Suppressor macrophage (primary cell): ENCODE measurements around the gene SOAT1.
A peak's percentile ranks its signal among the peaks of the same experiment; 100 is the strongest.
"Not testable (repeated sequence)": the region's sequence is repeated elsewhere in the genome, so short reads cannot be mapped to it uniquely, and the experiment has no call there.

Experiments used
- DNase-seq, 4 experiments: peaks; one replicate each; pipeline ENCODE4 v3.0.0-alpha.2; 2020 to 2022
- total RNA-seq, 17 experiments: gene quantifications; one replicate each; lab custom pipeline; 2026; ENCODE audit warnings: mixed read lengths in 6 of 17, inconsistent platforms in 3 of 17; lab: John Stamatoyannopoulos, UW

SOAT1 gene
- 133 to 703 (median 327) reads per million in 17 experiments for total RNA-seq

DNA sequence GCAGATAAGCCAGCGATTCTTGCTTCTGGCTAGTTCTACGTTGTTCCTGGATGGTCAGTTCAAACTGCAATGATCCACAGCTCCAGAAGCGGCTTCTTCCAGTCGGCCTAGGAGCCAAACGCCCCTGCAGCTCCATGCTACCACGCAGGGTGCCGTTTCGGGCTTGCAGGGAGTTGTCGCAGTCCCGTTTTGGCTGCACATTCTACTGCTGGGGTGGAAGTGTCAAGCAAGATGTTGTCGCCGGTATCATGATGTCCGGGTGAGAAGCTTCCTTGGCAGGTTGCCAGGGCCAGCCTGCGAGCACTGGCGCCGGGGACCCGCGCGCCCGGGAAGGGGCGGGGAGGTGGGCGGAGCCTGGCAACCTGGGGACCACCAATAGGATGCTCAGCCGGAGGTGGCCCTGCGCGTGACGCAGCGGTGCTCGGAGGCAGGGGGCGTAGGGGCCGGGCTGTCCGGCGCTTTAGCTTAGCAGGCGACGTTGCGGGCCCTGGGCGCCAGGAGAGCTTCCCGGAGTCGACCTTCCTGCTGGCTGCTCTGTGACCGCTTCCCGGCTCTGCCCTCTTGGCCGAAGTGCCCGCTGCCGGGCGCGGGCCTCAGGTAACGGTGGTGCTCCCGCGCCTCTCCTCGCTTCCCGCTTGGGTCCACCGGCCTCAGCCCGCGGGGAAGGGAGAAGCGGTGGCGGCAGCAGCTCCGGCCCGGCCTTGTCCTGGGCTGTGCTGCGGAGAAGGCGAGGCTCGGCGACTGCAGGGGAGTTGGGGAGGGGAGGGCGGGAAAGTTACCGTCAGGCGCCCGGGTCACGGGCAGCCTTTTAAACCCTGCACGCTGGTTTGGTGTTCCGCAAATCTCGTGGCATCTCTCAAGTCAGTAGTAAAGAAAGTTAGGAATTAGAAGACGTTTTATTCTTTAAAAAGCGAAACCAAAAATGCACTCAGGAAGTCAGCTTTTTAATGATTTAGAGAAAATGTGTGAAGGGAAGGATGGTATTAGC, at the start of gene SOAT1:
SOAT1 (plus strand) TSS at position 458 of the 988 bp plus-strand sequence. CDS start 8,888 bp downstream, outside the sequence.
- DNase-seq = peak; percentile 90 to 97 (median 95)

DNA sequence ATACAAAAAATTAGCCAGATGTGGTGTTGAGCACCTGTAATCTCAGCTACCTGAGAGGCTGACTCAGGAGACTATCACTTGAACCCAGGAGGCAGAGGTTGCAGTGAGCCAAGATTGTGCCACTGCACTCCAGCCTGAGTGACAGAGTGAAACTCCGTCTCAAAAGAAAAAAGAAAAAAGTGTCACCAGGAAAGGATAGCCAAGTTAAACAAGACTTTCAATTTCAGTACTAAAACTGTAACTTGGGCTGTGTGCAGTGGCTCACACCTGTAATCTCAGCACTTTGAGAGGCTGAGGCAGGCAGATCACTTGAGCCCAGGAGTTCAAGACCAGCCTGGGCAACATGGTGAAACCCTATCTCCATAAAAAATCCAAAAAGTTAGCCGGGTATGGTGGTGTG, 48.2 kb upstream of the SOAT1 start:
- not testable (repeated sequence) for DNase-seq

DNA sequence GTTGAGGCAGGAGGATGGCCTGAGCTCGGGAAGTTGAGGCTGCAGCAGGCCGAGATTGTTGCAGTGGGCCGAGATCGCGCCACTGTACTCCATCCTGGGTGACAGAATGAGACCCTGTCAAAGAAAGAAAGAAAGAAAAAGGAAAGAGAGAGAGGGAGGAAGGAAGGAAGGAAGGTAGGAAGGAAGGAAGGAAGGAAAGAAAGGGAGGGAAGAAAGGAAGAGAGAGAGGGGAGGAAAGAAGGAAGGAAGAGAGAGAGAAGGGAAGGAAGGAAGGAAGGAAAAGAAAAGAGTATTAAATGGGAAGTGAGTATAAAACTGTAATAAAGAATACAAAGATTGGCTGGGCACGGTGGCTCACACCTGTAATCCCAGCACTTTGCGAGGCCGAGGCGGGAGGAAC, 45.7 kb upstream of the SOAT1 start:
- DNase-seq = no peak

DNA sequence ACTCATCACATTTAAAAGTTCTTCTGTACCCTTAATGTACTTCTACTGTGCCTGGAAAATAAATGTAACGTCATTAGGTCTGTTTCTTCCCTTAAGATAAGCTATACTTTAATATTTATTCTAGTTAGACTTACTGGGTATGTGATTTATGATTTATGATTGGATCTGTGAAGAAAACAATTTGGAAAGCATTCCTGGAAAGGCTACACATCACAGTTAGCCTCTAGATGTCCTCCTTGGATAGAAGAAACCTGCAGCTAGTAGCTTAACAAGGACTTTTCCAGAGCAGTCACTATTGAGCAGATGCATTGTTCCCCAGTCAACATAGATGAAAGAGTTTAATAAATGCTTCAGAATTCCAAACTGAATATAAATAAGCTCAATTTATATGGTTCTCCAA, 41.9 kb upstream of the SOAT1 start:
- peak in 3 of 4 experiments; percentile 33 to 58 (median 51) for DNase-seq

DNA sequence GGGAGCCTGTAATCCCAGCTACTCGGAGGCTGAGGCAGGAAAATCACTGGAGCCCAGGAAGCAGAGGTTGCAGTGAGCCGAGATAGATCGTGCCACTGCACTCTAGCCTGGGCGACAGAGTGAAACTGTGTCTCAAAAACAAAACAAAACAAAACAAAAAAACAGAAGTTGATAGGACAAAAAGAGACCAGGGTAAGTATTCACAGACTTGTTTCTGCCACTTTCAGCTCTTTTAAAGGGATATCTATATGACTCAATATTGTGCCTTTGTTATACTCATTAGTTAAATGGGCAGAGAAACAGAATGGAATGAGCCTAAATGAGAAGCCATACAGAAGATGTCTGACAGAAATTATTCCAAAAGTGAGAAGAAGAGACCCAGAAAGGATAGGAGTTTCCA, 41.0 kb upstream of the SOAT1 start:
- no peak for DNase-seq

DNA sequence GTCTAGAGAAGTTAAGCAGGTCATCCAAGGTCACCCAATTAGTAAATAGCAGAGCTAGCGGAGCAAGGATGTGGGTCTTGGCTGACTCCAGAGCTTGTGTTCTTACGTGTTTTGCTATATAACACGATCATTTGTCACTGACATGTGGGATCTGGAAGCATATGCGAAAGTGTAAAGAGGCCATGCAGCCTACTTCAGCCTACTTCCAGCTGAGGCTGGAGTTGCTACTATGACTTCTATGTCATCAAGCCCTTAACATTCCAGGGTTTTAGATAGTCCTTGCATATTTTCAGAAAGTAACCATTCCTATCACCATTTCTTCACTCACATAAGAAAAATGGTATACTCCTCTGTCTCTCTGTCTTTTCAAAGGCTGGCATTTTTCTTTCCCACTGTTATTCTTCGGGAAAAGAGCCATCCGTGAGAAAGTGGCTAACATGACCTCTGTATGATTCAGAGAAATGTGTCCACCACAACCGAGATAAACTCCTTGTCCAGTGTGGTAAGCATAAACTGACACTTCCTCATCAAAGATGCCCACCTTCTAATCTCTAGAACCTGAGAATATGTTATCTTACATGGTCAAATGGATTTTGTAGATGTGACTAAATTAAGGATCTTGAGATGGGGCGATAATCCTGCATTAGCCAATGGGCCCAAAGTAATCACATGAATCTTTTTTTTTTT, 40.2 kb upstream of the SOAT1 start:
- DNase-seq = no peak

DNA sequence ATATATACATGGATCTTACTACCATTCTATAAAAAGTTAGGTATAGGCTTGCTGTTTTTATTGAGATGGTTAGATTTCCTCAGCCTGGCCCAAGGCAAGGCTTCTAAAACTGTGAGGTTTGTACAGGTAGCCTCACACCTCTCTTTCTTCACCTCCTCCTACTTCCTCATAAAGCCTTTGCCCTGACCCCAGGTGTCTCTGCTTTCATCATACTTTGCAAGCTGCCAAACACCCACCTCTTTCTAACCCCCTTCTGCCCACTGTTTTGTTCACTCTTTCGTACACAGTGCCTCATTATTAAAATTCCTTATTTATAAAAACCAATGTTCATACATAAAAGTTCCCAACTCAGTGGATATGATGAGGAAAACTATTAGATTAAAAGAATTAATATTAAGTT, 31.4 kb upstream of the SOAT1 start:
- no peak for DNase-seq

DNA sequence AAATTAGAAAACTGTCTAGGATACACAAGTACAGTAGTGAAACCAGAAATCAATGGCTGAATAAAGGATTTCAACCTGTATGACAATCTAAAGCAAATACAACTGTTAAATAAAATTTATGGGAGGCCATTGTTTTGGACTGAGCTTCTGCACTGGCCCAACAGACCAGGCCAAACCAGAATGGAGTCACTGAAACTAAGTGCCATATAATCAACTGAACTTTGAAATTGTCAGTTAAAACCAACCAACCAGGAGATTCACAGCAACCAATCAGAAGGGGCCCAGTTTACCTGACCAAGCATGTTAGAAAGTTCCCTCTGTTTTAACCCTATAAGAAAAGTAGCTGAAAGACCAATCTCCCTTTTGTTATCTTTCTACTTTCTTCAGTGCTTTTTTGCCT, 30.5 kb upstream of the SOAT1 start:
- no peak for DNase-seq

DNA sequence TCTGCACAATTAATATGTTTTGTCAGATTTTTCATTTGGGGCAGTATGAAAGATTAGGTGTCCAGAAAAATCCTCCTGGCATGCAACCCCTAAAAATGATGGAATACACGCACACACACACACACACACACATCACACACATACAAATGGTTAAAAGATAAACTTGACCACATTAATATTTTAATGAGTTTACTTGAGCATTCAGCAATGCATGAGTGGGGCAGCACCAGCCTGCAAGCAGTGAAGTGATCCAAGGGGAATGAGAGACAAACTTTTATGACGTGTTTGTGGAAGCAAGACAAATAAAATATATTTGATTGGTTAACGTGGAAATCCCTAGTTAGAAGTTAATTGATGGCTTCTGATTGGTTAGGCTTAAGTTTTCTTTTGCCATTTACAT, 29.1 kb upstream of the SOAT1 start:
- DNase-seq = no peak

DNA sequence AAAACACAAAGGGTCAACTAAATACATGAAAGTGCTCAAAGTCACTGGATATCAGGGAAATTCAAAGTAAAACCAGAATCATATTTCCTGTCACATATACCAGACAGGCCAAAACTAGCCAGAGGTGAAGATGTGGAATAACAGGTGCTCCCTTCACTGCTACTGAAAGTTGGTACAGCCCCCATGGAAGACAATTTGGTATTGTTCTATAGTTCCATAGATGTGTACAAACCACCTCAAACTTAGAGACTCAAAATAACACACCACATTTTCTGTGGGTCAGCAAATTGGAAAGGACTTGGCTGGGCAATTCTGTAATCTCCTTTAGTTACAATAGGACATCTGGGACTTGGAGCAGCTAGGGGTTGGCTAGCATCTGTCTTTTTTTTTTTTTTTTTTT, 24.5 kb upstream of the SOAT1 start:
- DNase-seq = no peak

DNA sequence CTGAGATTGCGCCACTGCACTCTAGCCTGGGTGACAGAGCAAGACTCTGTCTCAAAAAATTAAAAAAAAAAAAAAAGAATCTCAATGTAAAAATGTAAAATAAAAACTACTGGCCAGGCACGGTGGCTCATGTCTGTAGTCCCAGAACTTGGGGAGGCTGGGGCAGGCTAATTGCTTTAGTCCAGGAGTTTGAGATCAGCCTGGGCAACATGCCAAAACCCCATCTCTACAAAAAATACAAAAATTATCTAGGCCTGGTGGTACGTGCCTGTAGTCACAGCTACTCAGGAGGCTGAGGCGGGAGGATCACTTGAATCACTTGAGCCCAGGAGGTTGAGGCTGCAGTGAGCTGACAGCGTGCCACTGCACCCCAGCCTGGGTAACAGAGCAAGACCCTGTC, 19.2 kb upstream of the SOAT1 start:
- not testable (repeated sequence) for DNase-seq

DNA sequence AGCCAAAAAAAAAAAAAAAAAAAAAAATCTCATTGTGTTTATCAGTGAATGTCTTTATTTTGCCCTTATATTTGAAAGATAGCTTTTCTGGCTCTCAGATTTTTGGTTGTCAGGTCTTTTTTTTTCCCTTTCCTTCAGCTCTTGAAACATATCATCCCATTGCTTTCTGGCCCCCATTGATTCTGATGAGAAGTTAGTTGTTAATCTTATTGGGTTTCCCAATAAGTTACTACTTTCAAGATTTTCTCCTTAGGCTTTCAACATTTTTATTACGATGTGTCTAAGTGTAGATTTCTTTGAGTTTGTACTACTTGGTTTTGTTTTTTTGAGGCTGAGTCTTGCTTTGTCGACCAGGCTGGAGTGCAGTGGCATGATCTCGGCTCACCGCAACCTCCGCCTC, 14.7 kb upstream of the SOAT1 start:
- DNase-seq = no peak

DNA sequence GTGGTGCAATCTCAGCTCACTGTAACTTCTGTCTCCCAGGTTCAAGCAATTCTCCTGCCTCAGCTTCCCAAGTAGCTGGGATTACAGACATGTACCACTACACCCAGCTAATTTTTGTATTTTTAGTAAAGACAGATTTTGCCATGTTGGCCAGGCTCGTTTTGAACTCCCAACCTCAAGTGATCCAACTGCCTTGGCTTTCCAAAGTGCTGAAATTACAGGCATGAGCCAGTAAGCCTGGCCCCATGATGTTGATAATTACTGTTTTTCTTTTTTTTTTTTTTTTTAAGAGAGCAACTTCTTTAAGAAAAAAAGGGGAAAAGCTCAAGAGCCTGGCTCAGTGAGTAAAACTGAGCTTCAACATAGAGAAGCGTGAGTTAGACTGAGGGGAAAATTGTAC, 9.6 kb upstream of the SOAT1 start:
- no peak for DNase-seq

DNA sequence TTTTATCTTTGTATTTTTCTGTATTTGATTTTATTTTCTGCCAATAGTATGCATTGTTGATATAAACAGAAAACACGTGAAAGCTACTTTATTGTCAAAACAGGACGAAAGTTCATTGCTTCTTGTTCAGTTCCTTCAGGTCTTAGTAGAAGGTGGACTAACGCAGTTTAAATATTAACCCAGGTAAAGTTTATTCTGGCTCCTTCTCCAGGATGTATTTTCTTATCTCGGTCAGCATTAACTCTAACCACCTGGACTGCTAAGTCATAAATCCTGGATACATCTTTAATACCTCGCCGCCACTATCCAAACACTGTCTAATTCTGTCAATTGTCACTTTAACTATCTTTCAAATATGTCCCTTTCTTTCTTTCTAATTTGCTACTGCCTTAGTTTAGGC, 5.7 kb upstream of the SOAT1 start:
- DNase-seq = no peak

DNA sequence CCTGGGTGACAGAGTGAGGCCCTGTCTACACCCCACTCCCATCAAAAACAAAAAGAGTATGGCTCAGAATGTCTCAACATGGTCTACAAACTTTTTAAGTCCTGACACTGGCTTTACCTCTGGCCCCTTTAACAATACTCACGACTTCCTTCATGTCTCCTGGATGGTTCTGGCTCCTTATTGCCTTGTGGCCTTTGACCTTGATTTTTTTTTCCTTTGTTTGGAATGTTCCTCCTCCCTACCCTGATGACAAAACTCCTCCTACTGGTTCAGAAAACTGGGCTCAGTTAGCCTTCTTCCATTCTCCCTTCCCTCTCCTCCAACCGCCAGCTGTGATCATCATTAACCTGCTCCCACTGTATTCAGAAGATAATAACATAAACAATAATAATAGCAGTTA, 4.6 kb upstream of the SOAT1 start:
- no peak for DNase-seq

DNA sequence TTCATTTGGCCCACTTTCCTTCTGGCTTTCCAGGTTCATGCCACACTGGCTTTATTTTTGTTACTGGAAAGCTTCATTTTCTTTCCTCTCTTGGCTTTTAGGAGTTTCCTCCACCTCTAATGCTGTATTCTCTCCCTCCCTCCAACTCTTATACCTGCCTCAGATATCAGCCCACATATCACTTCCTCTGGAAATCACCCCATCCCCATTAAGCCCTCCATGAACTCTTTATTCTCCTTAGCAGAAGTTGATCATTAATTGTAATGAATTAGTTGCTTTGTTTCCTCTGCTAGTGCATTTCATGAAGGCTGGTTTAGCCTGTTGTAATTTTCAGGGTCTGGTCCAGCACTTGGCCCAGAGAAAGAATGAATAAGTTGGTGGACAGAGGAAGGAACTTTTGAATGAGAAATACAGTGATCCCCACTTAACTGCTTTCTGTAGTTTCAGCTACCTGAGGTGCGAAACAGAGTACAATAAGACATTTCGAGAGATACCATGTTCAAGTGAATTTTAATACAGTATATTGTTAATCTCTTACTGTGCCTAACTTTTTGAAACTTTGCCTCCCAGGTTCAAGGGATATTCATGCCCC, 1.7 kb downstream of the SOAT1 start:
- no peak for DNase-seq

DNA sequence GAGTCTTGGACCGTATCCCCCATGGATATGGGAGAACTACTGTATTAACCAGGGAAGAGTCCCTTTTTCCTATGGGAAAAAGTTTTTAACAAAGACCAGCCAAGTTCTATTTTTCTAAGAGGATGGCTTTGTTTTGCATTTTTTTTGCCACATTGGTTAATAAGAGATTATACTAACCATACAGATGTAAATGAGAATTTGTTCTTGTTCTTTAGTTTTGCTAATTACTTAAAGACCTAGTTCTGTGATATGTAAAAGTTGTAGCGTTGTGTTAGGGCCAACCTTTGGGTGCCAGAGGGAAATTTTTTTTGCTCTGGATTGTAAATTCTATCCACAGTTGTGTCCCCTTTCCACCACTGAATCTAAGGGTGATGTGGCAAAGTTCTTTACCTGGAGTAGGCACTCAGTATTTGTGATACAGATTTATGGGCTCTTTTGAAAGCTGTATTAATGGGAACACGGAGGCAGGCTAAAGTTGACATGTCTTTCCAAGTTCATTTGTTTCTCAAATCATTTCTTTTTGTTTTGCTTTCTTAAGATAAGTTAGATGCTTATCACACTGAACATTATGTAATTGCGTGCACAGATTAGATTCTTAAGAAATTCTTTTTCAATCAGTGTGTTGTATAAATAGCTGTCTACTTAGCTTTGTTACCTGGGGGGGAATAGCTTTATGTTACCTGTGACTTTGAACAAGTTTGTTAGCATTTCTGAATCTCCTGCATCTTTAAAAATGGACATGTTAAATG, 2.9 kb downstream of the SOAT1 start:
- DNase-seq = no peak

DNA sequence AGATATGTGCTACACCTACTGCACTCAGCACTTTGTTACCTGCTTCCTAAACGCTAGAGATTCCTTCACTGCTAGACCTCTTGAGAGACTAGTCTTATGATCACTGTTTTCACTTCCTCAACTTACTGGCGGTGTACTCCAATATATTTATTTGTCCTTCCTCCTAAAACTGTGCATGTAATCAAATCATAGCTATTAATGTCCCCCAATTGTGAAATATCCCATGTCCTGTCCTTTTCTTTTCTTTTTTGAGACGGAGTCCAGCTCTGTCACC, 3.4 kb downstream of the SOAT1 start:
- DNase-seq = peak; percentile 22 to 79 (median 54)

DNA sequence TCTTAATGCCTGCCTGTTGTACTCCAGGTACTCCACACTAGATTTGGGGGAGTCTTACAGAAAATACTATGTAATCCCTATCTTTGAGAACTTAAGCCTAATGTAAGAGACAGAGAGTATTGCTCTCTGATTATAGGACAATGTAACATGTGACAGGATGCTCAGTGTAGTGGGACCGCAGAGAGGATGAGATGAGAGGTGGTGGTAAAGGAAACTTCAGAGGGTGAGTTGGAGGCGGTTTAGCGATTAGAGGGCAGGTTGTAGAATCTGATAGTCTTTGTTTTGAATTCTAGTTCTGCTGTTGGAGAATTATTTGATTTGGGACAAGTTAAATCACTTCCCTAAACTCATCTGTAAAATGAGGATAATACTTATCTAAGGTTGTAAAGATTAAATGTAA, 5.4 kb downstream of the SOAT1 start:
- no peak for DNase-seq

DNA sequence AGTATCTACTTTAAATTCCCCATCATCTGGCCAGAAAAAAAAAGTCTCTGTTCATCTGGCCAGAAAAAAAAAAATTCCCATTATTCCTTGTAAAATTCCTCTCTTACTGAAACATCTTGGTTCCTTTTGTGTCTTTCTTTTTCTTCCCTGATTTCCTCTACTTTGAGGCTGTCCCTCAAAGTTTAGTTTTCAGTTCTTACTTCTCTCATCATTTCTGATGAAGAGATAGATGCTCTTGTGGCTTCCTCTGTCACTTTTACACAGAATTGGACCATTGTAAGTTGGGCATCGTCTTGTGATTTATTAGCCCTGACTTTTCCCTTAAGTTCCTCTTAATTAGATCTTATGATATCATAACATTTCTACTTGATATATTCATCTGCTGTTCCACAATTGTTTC, 6.5 kb downstream of the SOAT1 start:
- DNase-seq = peak in 2 of 4 experiments; percentile 37 to 45

DNA sequence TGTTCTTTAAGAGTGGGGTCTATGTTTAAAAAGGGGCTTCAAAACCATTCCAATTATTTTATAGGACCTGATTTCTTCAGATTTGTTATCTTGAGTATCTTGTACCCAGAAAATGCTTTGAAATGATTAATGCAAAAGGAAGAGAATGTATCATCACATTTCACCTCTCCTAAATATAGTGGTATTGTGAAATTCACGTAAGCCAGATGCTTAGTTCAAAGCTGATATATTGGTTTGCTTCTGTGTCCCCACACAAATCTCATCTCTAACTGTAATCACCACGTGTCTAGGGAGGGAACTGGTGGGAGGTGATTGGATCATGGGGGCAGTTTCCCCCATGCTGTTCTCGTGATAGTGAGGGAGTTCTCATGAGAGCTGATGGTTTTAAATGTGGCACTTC, 8.5 kb downstream of the SOAT1 start:
- no peak for DNase-seq

DNA sequence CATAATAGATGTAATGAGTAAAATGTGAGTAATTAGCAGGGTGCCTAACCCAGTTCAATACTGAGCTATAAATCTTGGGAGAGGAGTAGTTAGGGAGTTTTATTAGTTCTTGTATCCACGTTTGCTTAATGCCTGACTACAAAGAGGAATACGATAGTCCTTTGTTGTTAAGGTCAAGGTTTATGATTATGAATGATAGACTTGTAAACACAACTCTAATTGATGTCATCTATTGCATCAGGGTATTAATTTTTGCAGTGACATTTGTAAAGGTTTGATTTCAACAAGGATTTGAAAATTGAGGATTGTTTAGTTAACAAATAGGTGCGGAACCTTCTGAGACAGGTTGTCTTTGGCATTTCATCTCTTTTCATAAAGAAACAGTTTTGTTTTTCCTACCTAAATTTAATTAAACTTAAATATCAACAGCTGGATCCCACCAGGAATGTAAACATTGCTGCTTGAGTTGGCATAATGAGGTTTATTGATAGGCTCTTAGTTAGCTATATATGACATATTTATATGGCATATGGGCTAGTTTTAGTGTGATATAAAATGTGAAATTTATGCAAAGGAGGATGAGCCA, 9.7 kb downstream of the SOAT1 start:
- DNase-seq = no peak

DNA sequence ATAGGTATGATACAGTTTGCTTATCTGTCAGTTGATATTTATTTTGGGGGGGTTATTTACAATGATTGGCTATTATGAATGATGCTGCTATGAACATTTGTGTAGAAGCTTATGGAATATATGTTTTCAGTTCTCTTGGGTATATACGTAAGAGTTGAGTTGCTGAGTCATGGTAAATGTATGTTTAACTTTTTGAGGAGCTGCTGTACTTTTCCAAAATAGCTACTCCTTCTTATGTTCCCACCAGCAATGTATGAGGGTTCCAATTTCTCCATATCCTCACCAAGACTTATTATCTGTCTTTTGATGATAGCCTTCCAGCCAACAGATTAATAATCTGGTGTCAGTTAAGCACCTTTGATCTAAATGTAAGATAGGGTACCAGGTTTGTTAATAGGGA, 11.9 kb downstream of the SOAT1 start:
- DNase-seq = no peak
